ENCODE results near the gene NKTR.

Gene NKTR

DNA sequence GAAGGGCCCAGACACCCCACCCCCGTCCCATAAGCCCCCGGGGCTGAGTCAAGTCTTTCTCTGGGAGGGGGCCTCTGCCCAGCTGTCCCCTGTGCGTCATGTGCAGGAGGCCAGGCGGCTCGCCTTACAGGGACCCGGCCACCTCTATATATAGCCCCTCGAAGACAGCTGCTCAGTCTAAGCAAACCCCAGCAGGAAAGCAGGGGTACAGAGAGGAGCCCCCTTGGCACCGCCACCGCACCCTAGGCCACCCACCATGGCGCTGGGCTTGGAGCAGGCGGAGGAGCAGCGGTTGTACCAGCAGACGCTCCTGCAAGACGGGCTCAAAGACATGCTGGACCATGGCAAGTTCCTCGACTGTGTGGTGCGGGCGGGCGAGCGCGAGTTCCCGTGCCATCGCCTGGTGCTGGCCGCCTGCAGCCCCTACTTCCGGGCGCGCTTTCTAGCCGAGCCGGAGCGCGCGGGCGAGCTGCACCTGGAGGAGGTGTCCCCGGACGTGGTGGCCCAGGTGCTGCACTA lies 84.9 kb downstream of the NKTR start, which contains the start of gene KLHL40:
TSS of gene KLHL40 (plus strand) at position 175 of the 519 bp plus-strand sequence. CDS start at position 257, 82 bp downstream.
- TF ChIP-seq, protein P1, sequence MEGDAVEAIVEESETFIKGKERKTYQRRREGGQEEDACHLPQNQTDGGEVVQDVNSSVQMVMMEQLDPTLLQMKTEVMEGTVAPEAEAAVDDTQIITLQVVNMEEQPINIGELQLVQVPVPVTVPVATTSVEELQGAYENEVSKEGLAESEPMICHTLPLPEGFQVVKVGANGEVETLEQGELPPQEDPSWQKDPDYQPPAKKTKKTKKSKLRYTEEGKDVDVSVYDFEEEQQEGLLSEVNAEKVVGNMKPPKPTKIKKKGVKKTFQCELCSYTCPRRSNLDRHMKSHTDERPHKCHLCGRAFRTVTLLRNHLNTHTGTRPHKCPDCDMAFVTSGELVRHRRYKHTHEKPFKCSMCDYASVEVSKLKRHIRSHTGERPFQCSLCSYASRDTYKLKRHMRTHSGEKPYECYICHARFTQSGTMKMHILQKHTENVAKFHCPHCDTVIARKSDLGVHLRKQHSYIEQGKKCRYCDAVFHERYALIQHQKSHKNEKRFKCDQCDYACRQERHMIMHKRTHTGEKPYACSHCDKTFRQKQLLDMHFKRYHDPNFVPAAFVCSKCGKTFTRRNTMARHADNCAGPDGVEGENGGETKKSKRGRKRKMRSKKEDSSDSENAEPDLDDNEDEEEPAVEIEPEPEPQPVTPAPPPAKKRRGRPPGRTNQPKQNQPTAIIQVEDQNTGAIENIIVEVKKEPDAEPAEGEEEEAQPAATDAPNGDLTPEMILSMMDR (IDR thresholded peaks at IDR 0.05; ENCODE audit: low read length, missing control alignments), result no peak
- H3K4me3 ChIP-seq (replicated peaks; ENCODE audit: low read depth, low read length), result no peak within 1 kb of the TSS
- DNase-seq (ENCODE audit: low read depth), result no peak

DNA sequence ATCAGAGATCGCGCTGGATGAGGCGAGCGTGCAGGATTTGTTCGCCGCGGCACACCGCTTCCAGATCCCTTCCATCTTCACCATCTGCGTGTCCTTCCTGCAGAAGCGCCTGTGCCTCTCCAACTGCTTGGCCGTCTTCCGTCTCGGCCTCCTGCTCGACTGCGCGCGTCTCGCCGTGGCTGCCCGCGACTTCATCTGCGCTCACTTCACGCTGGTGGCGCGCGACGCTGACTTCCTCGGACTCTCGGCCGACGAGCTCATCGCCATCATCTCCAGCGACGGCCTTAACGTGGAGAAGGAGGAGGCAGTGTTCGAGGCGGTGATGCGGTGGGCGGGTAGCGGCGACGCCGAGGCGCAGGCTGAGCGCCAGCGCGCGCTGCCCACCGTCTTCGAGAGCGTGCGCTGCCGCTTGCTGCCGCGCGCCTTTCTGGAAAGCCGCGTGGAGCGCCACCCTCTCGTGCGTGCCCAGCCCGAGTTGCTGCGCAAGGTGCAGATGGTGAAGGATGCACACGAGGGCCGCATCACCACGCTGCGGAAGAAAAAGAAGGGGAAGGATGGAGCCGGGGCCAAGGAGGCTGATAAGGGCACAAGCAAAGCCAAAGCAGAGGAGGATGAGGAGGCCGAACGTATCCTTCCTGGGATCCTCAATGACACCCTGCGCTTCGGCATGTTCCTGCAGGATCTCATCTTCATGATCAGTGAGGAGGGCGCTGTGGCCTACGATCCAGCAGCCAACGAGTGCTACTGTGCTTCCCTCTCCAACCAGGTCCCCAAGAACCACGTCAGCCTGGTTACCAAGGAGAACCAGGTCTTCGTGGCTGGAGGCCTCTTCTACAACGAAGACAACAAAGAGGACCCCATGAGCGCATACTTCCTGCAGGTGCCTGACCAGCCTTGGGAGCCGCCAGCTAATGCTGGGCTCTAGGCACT lies 85.7 kb downstream of the NKTR start:
- no peak overlapping the region for H3K4me3 ChIP-seq (replicated peaks; ENCODE audit: low read depth, low read length)

DNA sequence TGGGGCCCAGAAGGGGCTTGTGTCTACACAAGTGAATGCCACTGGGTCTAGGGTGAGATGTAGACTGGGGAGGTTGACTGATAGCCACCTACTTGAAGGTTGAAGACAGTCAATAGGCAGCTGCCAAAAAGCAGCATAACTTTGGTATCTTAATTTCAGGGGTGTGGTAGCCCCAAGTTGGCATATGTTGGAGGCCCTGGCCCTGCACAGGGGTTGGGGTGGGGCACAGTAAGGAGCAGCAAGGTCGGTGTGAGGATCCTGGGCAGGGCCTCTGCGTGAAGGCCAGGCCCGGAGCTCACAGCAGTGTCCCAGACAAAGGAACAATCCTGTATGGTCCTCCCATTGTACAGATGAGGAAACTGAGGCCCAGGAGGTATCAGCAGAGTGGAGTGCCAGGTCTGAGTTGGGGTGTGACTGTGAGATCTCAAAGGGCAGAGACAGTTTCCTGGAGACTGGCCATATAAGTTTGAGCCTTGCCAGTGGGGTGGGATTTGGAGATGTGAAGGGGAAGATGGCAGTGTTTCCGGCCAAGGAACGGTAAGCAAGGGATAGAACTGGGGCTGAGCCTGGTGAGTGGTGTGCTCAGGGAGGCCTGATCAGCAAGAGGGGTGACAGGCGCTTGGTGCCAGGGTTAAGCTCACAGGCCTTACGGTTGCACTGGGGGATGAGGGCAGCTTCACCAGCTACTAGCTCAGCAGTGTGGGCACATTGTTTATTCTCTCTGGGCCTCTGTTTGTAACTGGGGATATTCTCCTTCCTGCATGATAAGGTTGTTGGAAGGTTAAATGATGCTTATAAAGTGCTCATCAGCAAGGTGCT lies 86.6 kb downstream of the NKTR start:
- no peak overlapping the region for H3K4me3 ChIP-seq (replicated peaks; ENCODE audit: low read depth, low read length)
- TF ChIP-seq, protein P1 (IDR thresholded peaks at IDR 0.05; ENCODE audit: low read length, missing control alignments), result no peak
- no peak for DNase-seq (ENCODE audit: low read depth)

More for the DNA sequence above, 85.7 kb downstream of the NKTR start:
- DNase-seq (ENCODE audit: low read depth), result no peak
- TF ChIP-seq, protein P1 (IDR thresholded peaks at IDR 0.05; ENCODE audit: low read length, missing control alignments), result no peak

DNA sequence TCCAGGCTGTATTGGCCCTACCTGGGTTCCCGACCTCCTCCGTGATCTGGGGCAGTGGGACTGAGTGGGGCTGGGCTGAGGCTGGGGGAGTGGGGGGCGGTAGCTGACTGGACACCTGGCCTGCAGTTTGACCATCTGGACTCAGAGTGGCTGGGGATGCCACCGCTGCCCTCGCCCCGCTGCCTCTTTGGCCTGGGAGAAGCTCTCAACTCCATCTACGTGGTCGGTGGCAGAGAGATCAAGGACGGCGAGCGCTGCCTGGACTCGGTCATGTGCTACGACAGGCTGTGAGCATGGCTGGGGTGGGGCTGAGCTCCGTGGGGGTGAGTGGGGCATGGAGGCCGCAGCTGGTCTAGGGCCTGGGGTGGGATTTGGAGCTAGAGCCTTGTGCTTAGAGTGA lies 87.5 kb downstream of the NKTR start:
- TF ChIP-seq, protein P1 (IDR thresholded peaks at IDR 0.05; ENCODE audit: low read length, missing control alignments), result no peak
- H3K4me3 ChIP-seq (replicated peaks; ENCODE audit: low read depth, low read length), result no peak overlapping the region
- no peak for DNase-seq (ENCODE audit: low read depth)

DNA sequence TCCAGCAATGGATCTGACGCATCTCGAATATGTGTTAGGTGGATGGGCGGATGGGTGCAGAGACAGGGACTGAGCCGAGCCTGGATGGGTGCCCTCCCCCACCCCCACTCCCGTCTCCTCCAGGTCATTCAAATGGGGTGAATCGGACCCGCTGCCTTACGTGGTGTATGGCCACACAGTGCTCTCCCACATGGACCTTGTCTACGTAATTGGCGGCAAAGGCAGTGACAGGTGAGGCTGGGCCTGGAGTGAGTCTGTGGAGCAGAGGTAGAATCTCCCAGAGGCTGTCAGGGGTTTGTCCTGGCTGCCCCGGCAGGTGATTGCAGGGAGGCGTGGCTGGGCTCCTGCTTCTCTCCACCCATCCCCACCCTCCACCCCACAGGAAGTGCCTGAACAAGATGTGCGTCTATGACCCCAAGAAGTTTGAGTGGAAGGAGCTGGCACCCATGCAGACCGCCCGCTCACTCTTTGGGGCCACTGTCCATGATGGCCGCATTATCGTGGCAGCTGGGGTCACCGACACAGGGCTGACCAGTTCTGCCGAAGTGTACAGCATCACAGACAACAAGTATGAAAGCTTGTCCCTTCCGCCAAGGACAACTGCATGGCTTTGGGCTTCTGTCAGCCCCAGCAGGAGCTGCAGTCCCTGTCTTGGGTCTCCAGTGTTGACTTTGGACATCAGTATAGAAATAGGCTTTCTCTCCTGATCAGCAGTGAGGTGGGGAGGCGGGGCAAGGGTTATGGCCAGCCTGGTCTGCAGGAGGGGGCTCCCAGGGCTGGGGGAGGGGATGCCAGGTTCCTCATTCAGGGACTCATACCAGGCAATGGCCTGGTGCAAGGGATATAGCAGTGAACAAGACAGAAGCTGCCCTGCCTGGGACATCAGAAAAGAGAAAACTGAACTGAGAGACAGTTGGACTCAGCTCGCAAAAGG lies 88.3 kb downstream of the NKTR start:
- no peak overlapping the region for H3K4me3 ChIP-seq (replicated peaks; ENCODE audit: low read depth, low read length)
- TF ChIP-seq, protein P1 (IDR thresholded peaks at IDR 0.05; ENCODE audit: low read length, missing control alignments), result no peak
- DNase-seq (ENCODE audit: low read depth), result no peak
